HepG2 (cell line): Measurements from ENCODE around the gene COASY. TPM values are rescaled to one million over a fixed set of nuclear protein-coding genes. Genes with fewer than 3 reads are reported as not detected.
A peak's percentile ranks its signal among the peaks of the same experiment; 100 is the strongest.

Source experiments
- ATAC-seq: fragments of 200-7000 bp; cut with Tn5 transposase; 3 replicates; pipeline ENCODE4 v1.9.1; 2020; ENCODE audit warnings: mild to moderate bottlenecking, moderate library complexity
- BruUV-seq: library from RNA; stranded (reverse); fragments of 400-500 nt; replicated peaks from 2 replicates; lab custom pipeline; 2021; lab: Mats Ljungman, UMichigan
- CTCF ChIA-PET: fragments of 300-600 bp; formaldehyde crosslinking; extraction: SDS; loops from one replicate; lab custom pipeline; 2021; ENCODE audit warnings: low total read pairs, inconsistent platforms, low intra/inter-chr PET ratio; lab: Yijun Ruan, JAX
- POLR2A ChIA-PET: fragments of 350-600 bp; sonication (Branson Sonifier 250); formaldehyde crosslinking; loops from one replicate; lab custom pipeline; 2020; ENCODE audit warnings: antibody characterized with exemption, inconsistent platforms; lab: Yijun Ruan, JAX
- DNase-seq: peaks from one replicate; pipeline ENCODE4 v3.0.0-alpha.2; 2015; ENCODE audit warnings: low spot score
- FAIRE-seq: peaks from 3 replicates; lab custom pipeline; 2011; peaks lifted over from hg19 to GRCh38; lab: Jason Lieb, UNC
- H2AFZ ChIP-seq: one replicate; pipeline ENCODE4 v1.6.1; 2011; ENCODE audit warnings: low read length, inconsistent platforms
- H3K27ac ChIP-seq: fragments of 300-600 bp; 3 replicates; pipeline ENCODE4 v1.8.0; 2011; ENCODE audit warnings: mixed run types, mild to moderate bottlenecking, mixed read lengths, low read length, inconsistent platforms; ENCODE audit not compliant: insufficient read depth; ENCODE audit errors: extremely low read length
- H3K27me3 ChIP-seq, 2 experiments: fragments of 200-600 bp in 1 of 2; 2 replicates in 1 of 2; 3 replicates in 1 of 2; pipeline versions ENCODE4 v1.6.0 to v1.8.0; 2011; ENCODE audit warnings: low read length in 2 of 2, mild to moderate bottlenecking in 2 of 2, moderate library complexity in 2 of 2, inconsistent platforms in 1 of 2; ENCODE audit not compliant: insufficient read depth in 2 of 2, control insufficient read depth in 1 of 2
- H3K36me3 ChIP-seq, 2 experiments: fragments of 200-600 bp in 1 of 2; replicated peaks in 1 of 2; 2 replicates in 1 of 2; 3 replicates in 1 of 2; pipeline versions ENCODE4 v1.5.1 to v1.8.0; 2011; ENCODE audit warnings: low read length in 2 of 2, inconsistent platforms in 1 of 2; ENCODE audit not compliant: insufficient read depth in 2 of 2, control insufficient read depth in 1 of 2
- H3K4me1 ChIP-seq: 2 replicates; pipeline ENCODE4 v1.5.1; 2012; ENCODE audit warnings: low read length, inconsistent platforms; ENCODE audit not compliant: insufficient read depth
- H3K4me2 ChIP-seq: 2 replicates; pipeline ENCODE4 v1.6.0; 2011; ENCODE audit warnings: low read depth, low read length, inconsistent platforms
- H3K4me3 ChIP-seq, 3 experiments: fragments of 200-600 bp in 1 of 3; sonication (generic), shearing (Covaris generic) in 1 of 3; replicated peaks in 1 of 3; 2 replicates each; pipeline ENCODE4 v1.5.1; 2011 to 2016; ENCODE audit warnings: low read length in 3 of 3, inconsistent platforms in 2 of 3, low read depth in 2 of 3, mild to moderate bottlenecking in 2 of 3, control low read depth in 1 of 3, mixed read lengths in 1 of 3; ENCODE audit not compliant: insufficient read depth in 1 of 3
- H3K79me2 ChIP-seq: one replicate; pipeline ENCODE4 v1.6.1; 2011; ENCODE audit warnings: low read length, inconsistent platforms; ENCODE audit not compliant: insufficient read depth
- H3K9ac ChIP-seq: 2 replicates; pipeline ENCODE4 v1.6.0; 2011; ENCODE audit warnings: mild to moderate bottlenecking, low read depth, low read length, inconsistent platforms; ENCODE audit not compliant: insufficient read depth
- H3K9me3 ChIP-seq: 2 replicates; pipeline ENCODE4 v1.5.1; 2012; ENCODE audit warnings: mild to moderate bottlenecking, low read length
- H4K20me1 ChIP-seq: 2 replicates; pipeline ENCODE4 v1.6.0; 2011; ENCODE audit warnings: inconsistent platforms, mild to moderate bottlenecking, low read length, moderate library complexity; ENCODE audit not compliant: insufficient read depth
- BHLHE40 ChIP-seq: IDR thresholded peaks from 2 replicates; pipeline ENCODE4 v1.6.1; 2011; ENCODE audit warnings: low read length, improper control_type of control experiment
- CBX1 ChIP-seq: IDR thresholded peaks from one replicate; pipeline ENCODE4 v1.6.1; 2016; ENCODE audit warnings: antibody characterized with exemption, low read depth
- DPF2 ChIP-seq: sonication (generic); formaldehyde crosslinking; IDR thresholded peaks from 2 replicates; pipeline ENCODE4 v1.4.0; 2020; ENCODE audit warnings: mild to moderate bottlenecking, low read depth, missing genetic modification reagents, borderline replicate concordance
- EED ChIP-seq: sonication (generic); formaldehyde crosslinking; IDR thresholded peaks from 2 replicates; pipeline ENCODE4 v1.5.0; 2020; ENCODE audit warnings: mild to moderate bottlenecking, missing genetic modification reagents
- HNF4G ChIP-seq, 2 experiments: sonication (generic) in 1 of 2; formaldehyde crosslinking in 1 of 2; IDR thresholded peaks; 2 replicates each; pipeline versions ENCODE4 v1.4.0 to v1.6.1; 2011 to 2020; ENCODE audit warnings: borderline replicate concordance in 2 of 2, low read depth in 2 of 2, mild to moderate bottlenecking in 2 of 2, low read length in 1 of 2, missing genetic modification reagents in 1 of 2, moderate library complexity in 1 of 2
- NFE2L2 ChIP-seq: fragments of 150-350 bp; IDR thresholded peaks from 2 replicates; pipeline ENCODE4 v1.6.1; 2014; ENCODE audit warnings: low read length
- NPAS2 ChIP-seq: sonication (generic); formaldehyde crosslinking; IDR thresholded peaks from 2 replicates; pipeline ENCODE4 v1.8.0; 2022; ENCODE audit warnings: mild to moderate bottlenecking, missing genetic modification reagents, borderline replicate concordance
- SRF ChIP-seq: IDR thresholded peaks from 2 replicates; pipeline ENCODE4 v1.6.1; 2011; ENCODE audit warnings: mild to moderate bottlenecking, low read depth, low read length, moderate library complexity
- TARDBP ChIP-seq: sonication (generic); formaldehyde crosslinking; IDR thresholded peaks from 2 replicates; pipeline ENCODE4 v1.8.0; 2022; ENCODE audit warnings: mild to moderate bottlenecking, missing genetic modification reagents
- ZNF441 ChIP-seq: sonication (generic); formaldehyde crosslinking; IDR thresholded peaks from 2 replicates; pipeline ENCODE4 v1.7.0; 2021; ENCODE audit warnings: missing genetic modification reagents, borderline replicate concordance
- WGBS: methylation state at CpG from one replicate; pipeline ENCODE4 v1.1.6; 2017; ENCODE audit warnings: low lambda C conversion rate; 5-methylcytosine and 5-hydroxymethylcytosine counted together
- in situ Hi-C: cut with HindIII; loops from 2 replicates; pipeline ENCODE4 v1.10.0; 2017; ENCODE audit warnings: low pct_unique_long_range_greater_than_20kb; ENCODE audit not compliant: extremely low pct_ligation_motif_present
- intact Hi-C: fragments of 100-400 bp; cut with micrococcal nuclease; formaldehyde crosslinking; loops from one replicate; pipeline ENCODE4 v1.10.0; 2022; ENCODE audit not compliant: unreplicated experiment
- polyA plus RNA-seq, 8 experiments: library from polyadenylated mRNA; depleted of rRNA in 3 of 8; stranded (reverse) in 7 of 8; unstranded in 1 of 8; fragments of >200 nt; fragmentation: Illumina TruSeq in 4 of 8; extraction: Trizol in 4 of 8; gene quantifications; 2 replicates each; pipeline versions ENCODE4 v1.2.1 to v1.2.3, GENCODE V29; 2011 to 2016; ENCODE audit warnings: low read depth in 4 of 8, missing spikeins in 1 of 8, mixed read lengths in 1 of 8; ENCODE audit not compliant: insufficient read depth in 1 of 8
- total RNA-seq, 5 experiments: library from RNA; depleted of rRNA; stranded (reverse); fragments of >200 nt; fragmentation: Illumina TruSeq; extraction: Trizol; gene quantifications; 2 replicates each; pipeline ENCODE4 v1.2.3, GENCODE V29; 2016; ENCODE audit warnings: low read depth in 1 of 5
- TF ChIP-seq, protein P1 (sequence below): sonication (generic); formaldehyde crosslinking; IDR thresholded peaks from 2 replicates; pipeline ENCODE4 v1.8.0; 2022; ENCODE audit warnings: mild to moderate bottlenecking, missing genetic modification reagents, moderate library complexity
- TF ChIP-seq, protein P2 (sequence below): sonication (generic); formaldehyde crosslinking; IDR thresholded peaks from 2 replicates; pipeline ENCODE4 v1.8.1; 2023; ENCODE audit warnings: mild to moderate bottlenecking, missing genetic modification reagents
- TF ChIP-seq, protein P3 (sequence below): sonication (generic); formaldehyde crosslinking; IDR thresholded peaks from 2 replicates; pipeline ENCODE4 v1.5.0; 2020; ENCODE audit warnings: mild to moderate bottlenecking, missing genetic modification reagents
- TF ChIP-seq, protein P4 (sequence below): sonication (generic); formaldehyde crosslinking; IDR thresholded peaks from 2 replicates; pipeline ENCODE4 v1.5.0; 2020; ENCODE audit warnings: mild to moderate bottlenecking, missing genetic modification reagents

COASY gene
- total and polyA plus RNA-seq, 2 of the 13 experiments (the other 11 are each of a cell fraction or from before 2014, with no cell fraction given), result 90.7 to 125 TPM

DNA sequence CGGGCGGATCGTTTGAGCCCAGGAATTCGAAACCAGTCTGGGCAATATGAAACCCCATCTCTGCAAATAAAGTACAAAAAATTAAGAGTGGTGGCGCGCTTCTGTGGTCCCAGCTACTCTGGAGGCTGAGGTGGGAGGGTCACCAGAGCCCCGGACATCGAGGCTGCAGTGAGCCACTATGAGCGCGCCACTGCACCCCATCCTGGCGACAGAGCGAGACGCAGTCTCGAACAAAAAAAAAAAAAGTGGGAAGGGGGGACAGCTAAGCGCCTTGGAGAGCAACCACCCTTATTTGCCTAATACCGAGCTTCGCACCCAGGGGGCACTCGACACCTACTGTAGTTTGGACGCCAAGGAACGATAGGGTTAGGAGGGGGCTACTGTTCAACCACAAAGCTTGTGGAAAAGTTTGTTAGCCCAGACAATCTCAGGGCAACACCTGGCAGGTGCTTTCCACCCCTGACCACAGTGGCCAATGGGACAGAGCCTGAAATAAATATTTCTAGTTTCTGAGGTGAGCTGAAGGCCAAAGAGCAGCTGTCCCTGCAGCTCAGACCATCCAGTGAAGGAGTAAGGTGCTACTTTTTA lies 16.4 kb downstream of the COASY start:
- Histone ChIP-seq H3K4me1 (peaks cover 33% of the 10 kb centered on the region), H3K9ac (peak overlapping the region; percentile 96), H3K4me2 (peak overlapping the region; percentile 99), H3K27me3 (no peaks in the 10 kb centered on the region; a peak in 1 of 5 replicates), H3K79me2 (peaks cover 23% of the 10 kb centered on the region), H3K36me3 (peaks cover 25 to 49% of the 10 kb centered on the region in 2 experiments), H3K9me3 (no peaks in the 10 kb centered on the region), H3K4me3 (peak overlapping the region; percentile 75 to 97 (median 87)), H2AFZ (no peak overlapping the region), H4K20me1 (no peaks in the 10 kb centered on the region), H3K27ac (peak overlapping the region; percentile 90)
- DNase-seq (peak; percentile 84), FAIRE-seq (peak; percentile 68), ATAC-seq (peak; percentile 71)
- ChIA-PET POLR2A (interaction anchor here (0.6 to 8.5 kb wide), 31 partner anchors 8 to 316 kb away, joined by 3 to 128 read pairs (median 5); partner anchors contain the start of genes BECN1, CNTD1, CNTNAP1 and COA3), CTCF (interaction anchor here (1.0 to 1.7 kb wide), 5 partner anchors 59 to 185 kb away, joined by 3 to 9 read pairs (median 4); partner anchors contain the start of gene CCR10)
- in situ Hi-C loops (no loop called here), intact Hi-C loops (loop anchor here (2.0 to 5.0 kb wide), 2 partner anchors 102 to 184 kb away; partner anchors contain the start of genes CCR10 and RAMP2)
- WGBS, result 1% methylated on average over 20 of the region's 20 CpGs
- no TSS peak for BruUV-seq
- TF ChIP-seq, protein P1, sequence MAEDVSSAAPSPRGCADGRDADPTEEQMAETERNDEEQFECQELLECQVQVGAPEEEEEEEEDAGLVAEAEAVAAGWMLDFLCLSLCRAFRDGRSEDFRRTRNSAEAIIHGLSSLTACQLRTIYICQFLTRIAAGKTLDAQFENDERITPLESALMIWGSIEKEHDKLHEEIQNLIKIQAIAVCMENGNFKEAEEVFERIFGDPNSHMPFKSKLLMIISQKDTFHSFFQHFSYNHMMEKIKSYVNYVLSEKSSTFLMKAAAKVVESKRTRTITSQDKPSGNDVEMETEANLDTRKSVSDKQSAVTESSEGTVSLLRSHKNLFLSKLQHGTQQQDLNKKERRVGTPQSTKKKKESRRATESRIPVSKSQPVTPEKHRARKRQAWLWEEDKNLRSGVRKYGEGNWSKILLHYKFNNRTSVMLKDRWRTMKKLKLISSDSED (CRISPR knock-in tag), result no peak
- TF ChIP-seq HNF4G (IDR thresholded peaks at IDR 0.05; ENCODE audit: borderline replicate concordance, low read depth, low read length), result 0 out of 2 replicates have a peak, but pooled peaks have one; percentile 4
- no peak for TF ChIP-seq HNF4G (CRISPR knock-in tag; IDR thresholded peaks at IDR 0.05; ENCODE audit: borderline replicate concordance, low read depth)
- TF ChIP-seq DPF2 (CRISPR knock-in tag), result 0 out of 2 replicates have a peak, but pooled peaks have one; percentile 12
- TF ChIP-seq, protein P2, sequence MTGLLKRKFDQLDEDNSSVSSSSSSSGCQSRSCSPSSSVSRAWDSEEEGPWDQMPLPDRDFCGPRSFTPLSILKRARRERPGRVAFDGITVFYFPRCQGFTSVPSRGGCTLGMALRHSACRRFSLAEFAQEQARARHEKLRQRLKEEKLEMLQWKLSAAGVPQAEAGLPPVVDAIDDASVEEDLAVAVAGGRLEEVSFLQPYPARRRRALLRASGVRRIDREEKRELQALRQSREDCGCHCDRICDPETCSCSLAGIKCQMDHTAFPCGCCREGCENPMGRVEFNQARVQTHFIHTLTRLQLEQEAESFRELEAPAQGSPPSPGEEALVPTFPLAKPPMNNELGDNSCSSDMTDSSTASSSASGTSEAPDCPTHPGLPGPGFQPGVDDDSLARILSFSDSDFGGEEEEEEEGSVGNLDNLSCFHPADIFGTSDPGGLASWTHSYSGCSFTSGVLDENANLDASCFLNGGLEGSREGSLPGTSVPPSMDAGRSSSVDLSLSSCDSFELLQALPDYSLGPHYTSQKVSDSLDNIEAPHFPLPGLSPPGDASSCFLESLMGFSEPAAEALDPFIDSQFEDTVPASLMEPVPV (CRISPR knock-in tag), result peak; percentile 68; the same call in 1 of the 2 replicates
- TF ChIP-seq CBX1, result peak; percentile 25
- peak; percentile 80 for TF ChIP-seq EED (CRISPR knock-in tag)
- peak; percentile 25; the same call in 1 of the 2 replicates for TF ChIP-seq BHLHE40
- no peak for TF ChIP-seq NFE2L2
- TF ChIP-seq, protein P3, sequence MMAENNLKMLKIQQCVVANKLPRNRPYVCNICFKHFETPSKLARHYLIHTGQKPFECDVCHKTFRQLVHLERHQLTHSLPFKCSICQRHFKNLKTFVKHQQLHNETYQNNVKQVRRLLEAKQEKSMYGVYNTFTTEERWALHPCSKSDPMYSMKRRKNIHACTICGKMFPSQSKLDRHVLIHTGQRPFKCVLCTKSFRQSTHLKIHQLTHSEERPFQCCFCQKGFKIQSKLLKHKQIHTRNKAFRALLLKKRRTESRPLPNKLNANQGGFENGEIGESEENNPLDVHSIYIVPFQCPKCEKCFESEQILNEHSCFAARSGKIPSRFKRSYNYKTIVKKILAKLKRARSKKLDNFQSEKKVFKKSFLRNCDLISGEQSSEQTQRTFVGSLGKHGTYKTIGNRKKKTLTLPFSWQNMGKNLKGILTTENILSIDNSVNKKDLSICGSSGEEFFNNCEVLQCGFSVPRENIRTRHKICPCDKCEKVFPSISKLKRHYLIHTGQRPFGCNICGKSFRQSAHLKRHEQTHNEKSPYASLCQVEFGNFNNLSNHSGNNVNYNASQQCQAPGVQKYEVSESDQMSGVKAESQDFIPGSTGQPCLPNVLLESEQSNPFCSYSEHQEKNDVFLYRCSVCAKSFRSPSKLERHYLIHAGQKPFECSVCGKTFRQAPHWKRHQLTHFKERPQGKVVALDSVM (CRISPR knock-in tag), result peak; percentile 93
- TF ChIP-seq, protein P4, sequence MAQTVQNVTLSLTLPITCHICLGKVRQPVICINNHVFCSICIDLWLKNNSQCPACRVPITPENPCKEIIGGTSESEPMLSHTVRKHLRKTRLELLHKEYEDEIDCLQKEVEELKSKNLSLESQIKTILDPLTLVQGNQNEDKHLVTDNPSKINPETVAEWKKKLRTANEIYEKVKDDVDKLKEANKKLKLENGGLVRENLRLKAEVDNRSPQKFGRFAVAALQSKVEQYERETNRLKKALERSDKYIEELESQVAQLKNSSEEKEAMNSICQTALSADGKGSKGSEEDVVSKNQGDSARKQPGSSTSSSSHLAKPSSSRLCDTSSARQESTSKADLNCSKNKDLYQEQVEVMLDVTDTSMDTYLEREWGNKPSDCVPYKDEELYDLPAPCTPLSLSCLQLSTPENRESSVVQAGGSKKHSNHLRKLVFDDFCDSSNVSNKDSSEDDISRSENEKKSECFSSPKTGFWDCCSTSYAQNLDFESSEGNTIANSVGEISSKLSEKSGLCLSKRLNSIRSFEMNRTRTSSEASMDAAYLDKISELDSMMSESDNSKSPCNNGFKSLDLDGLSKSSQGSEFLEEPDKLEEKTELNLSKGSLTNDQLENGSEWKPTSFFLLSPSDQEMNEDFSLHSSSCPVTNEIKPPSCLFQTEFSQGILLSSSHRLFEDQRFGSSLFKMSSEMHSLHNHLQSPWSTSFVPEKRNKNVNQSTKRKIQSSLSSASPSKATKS (CRISPR knock-in tag), result no peak
- TF ChIP-seq ZNF441 (CRISPR knock-in tag), result peak; percentile 54; the same call in 1 of the 2 replicates
- peak; percentile 32; the same call in 1 of the 2 replicates for TF ChIP-seq SRF
- TF ChIP-seq NPAS2, result 0 out of 2 replicates have a peak, but pooled peaks have one; percentile 71
- TF ChIP-seq TARDBP (CRISPR knock-in tag), result 0 out of 2 replicates have a peak, but pooled peaks have one; percentile 20
